Sigmoid colon (tissue), 4 donors: ENCODE data around the gene IPCEF1.

ENCODE experiments used
- CTCF ChIP-seq, 4 experiments: fragments of 450-650 bp in 3 of 4; fragments of 200-600 bp in 1 of 4; IDR thresholded peaks; one replicate each; pipeline ENCODE4 v1.5.1; 2016 to 2019; ENCODE audit warnings: antibody characterized with exemption in 4 of 4, mild to moderate bottlenecking in 3 of 4, moderate library complexity in 2 of 4
- EP300 ChIP-seq, 4 donors: sonication (generic); formaldehyde crosslinking; IDR thresholded peaks; one replicate each; pipeline ENCODE4 v1.6.1; 2017; ENCODE audit warnings: antibody characterized with exemption in 4 of 4
- POLR2A ChIP-seq, 2 donors: fragments of 450-650 bp; IDR thresholded peaks; one replicate each; pipeline ENCODE4 v1.6.1; 2016; ENCODE audit warnings: antibody characterized with exemption in 2 of 2, mild to moderate bottlenecking in 2 of 2, moderate library complexity in 2 of 2
- POLR2AphosphoS5 ChIP-seq, 4 donors: sonication (generic); formaldehyde crosslinking; IDR thresholded peaks; one replicate each; pipeline ENCODE4 v1.6.1; 2017; ENCODE audit warnings: antibody characterized with exemption in 4 of 4

- TF ChIP-seq CTCF (IDR thresholded peaks at IDR 0.05): no peak
- no peak for TF ChIP-seq POLR2AphosphoS5 (IDR thresholded peaks at IDR 0.05)
- TF ChIP-seq EP300 (IDR thresholded peaks at IDR 0.05): no peak
- TF ChIP-seq POLR2A (IDR thresholded peaks at IDR 0.05): no peak
These were observed 38.7 kb upstream of the IPCEF1 start for GRCh38 chr6:154395316-154395715.
